Heart left ventricle (tissue), 16 donors: ENCODE measurements around the gene NRM. TPM values are rescaled to one million over a fixed set of nuclear protein-coding genes. Genes with fewer than 3 reads are reported as not detected.

Source experiments
- ATAC-seq, 4 donors: fragments of 200-7000 bp; cut with Tn5 transposase; one replicate each; pipeline ENCODE4 v1.9.1; 2020 to 2022; ENCODE audit warnings: moderate library complexity in 4 of 4, mild to moderate bottlenecking in 3 of 4, moderate number of reproducible peaks in 1 of 4
- DNase-seq, 5 donors: peaks; one replicate each; pipeline ENCODE4 v3.0.0-alpha.2; 2020
- H3K27ac ChIP-seq, 12 donors: fragments of 200-600 bp; sonication (generic) in 4 of 12; one replicate each; pipeline versions ENCODE4 v1.5.0 to v1.8.0; 2016 to 2022; ENCODE audit warnings: mild to moderate bottlenecking in 2 of 12
- H3K27me3 ChIP-seq, 9 donors: fragments of 200-600 bp; sonication (generic) in 2 of 9; one replicate each; pipeline versions ENCODE4 v1.5.1 to v1.8.0; 2016 to 2022; ENCODE audit warnings: mild to moderate bottlenecking in 3 of 9
- H3K36me3 ChIP-seq, 9 donors: fragments of 200-600 bp; sonication (generic) in 2 of 9; one replicate each; pipeline versions ENCODE4 v1.5.0 to v1.8.0; 2018 to 2022; ENCODE audit warnings: mild to moderate bottlenecking in 2 of 9
- H3K4me1 ChIP-seq, 12 donors: fragments of 200-600 bp; sonication (generic) in 4 of 12; one replicate each; pipeline versions ENCODE4 v1.5.0 to v1.8.0; 2016 to 2022; ENCODE audit warnings: mild to moderate bottlenecking in 3 of 12
- H3K4me3 ChIP-seq, 12 donors: fragments of 200-600 bp; sonication (generic) in 4 of 12; one replicate each; pipeline versions ENCODE4 v1.5.0 to v1.8.0; 2017 to 2022; ENCODE audit warnings: mild to moderate bottlenecking in 9 of 12, moderate library complexity in 4 of 12
- H3K9me3 ChIP-seq, 12 donors: fragments of 200-600 bp; sonication (generic) in 4 of 12; one replicate each; pipeline versions ENCODE4 v1.5.0 to v1.8.0; 2016 to 2022; ENCODE audit warnings: mild to moderate bottlenecking in 1 of 12
- POLR2A ChIP-seq, 2 donors: fragments of 450-650 bp; IDR thresholded peaks; one replicate each; pipeline ENCODE4 v1.6.1; 2017; ENCODE audit warnings: antibody characterized with exemption in 2 of 2, mild to moderate bottlenecking in 2 of 2, moderate library complexity in 2 of 2
- WGBS, 4 donors: extraction: QIAGEN DNeasy Blood & Tissue Kit in 2 of 4; methylation state at CpG; one replicate each; pipeline versions ENCODE4 v1.1.5 to v1.1.7; 2013 to 2018; 5-methylcytosine and 5-hydroxymethylcytosine counted together
- intact Hi-C, 10 donors: fragments of 100-400 bp; cut with DNase I; formaldehyde crosslinking; loops; one replicate each; pipeline versions ENCODE4 v1.11.1 to v1.14.2; 2022
- polyA plus RNA-seq, 2 donors: library from polyadenylated mRNA; stranded (reverse); fragments of 200-250 nt; gene quantifications; one replicate each; pipeline ENCODE4 v1.2.3, GENCODE V29; 2013
- total RNA-seq, 9 donors: library from RNA; depleted of rRNA in 2 of 9; stranded (reverse); fragments of >200 nt in 2 of 9; fragmentation: NEBNext Ultra II Directional in 3 of 9; extraction: Animal tissue kit (Norgen Biotek cat#: 25700) in 3 of 9; gene quantifications; one replicate each; pipeline versions ENCODE4 v1.1.0 to v1.2.4, GENCODE V29; 2016 to 2023
- TF ChIP-seq, protein P1 (sequence below), 12 donors: fragments of 200-600 bp; sonication (generic) in 4 of 12; IDR thresholded peaks; one replicate each; pipeline versions ENCODE4 v1.5.0 to v1.8.0; 2018 to 2022; ENCODE audit warnings: antibody characterized with exemption in 12 of 12, mild to moderate bottlenecking in 5 of 12
- donor health status: ischemic (EF 13 %, LVEDD 7.1; RV severe dilation, severe dysfunction).
- donor health status: healthy with polysubstance abuse.
- donor health status: DM: no; HTN: yes; CAD: no.
- donor health status: DM: no; HTN: no; CAD: no.
- donor health status: ischemic (EF 25% LVEDD 6.9; RV normal size, moderate dysfunction).
- donor health status: ischemic (EF 25% LVEDD 5.7; RV mildly dilated, moderate dysfunction).
- donor health status: healthy.
- donor health status: DM: yes; HTN: yes; CAD: no.
- donor health status: ischemic (EF 35%, LVEDD 5.7; RV mildly dilated, moderate dysfunction).
- donor health status: nonischemic (EF 11% LVEDD 7.7; RV severe dilation, severe dysfunction).
- donor health status: DM: yes; HTN: yes; CAD: no.
- donor health status: PGD.
- donor health status: ischemic (EF 29% LVEDD 5.4; RV normal size, mild dysfunction).
- donor health status: nonischemic (EF 23%, LVEDD 6.1; RV moderate dilation, normal function).

The NRM gene
- total and polyA plus RNA-seq, 11 donors, result 2.2 to 9.6 (median 3.9) TPM

GRCh38 chr6:30709101-30709868 lies 18.5 kb upstream of the NRM start:
- no peak overlapping the region for H3K4me3 ChIP-seq
- ATAC-seq (no peak), DNase-seq (no peak)
- 89 to 100% (median 96%) methylated on average over 2 of the region's 2 CpGs for whole genome bisulfite sequencing, 4 donors
- TF ChIP-seq, protein P1, sequence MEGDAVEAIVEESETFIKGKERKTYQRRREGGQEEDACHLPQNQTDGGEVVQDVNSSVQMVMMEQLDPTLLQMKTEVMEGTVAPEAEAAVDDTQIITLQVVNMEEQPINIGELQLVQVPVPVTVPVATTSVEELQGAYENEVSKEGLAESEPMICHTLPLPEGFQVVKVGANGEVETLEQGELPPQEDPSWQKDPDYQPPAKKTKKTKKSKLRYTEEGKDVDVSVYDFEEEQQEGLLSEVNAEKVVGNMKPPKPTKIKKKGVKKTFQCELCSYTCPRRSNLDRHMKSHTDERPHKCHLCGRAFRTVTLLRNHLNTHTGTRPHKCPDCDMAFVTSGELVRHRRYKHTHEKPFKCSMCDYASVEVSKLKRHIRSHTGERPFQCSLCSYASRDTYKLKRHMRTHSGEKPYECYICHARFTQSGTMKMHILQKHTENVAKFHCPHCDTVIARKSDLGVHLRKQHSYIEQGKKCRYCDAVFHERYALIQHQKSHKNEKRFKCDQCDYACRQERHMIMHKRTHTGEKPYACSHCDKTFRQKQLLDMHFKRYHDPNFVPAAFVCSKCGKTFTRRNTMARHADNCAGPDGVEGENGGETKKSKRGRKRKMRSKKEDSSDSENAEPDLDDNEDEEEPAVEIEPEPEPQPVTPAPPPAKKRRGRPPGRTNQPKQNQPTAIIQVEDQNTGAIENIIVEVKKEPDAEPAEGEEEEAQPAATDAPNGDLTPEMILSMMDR (IDR thresholded peaks at IDR 0.05), result no peak
- no peak for TF ChIP-seq POLR2A (IDR thresholded peaks at IDR 0.05)
- no peaks in the 10 kb centered on the region for H3K9me3 ChIP-seq
- H3K4me1 ChIP-seq, result peaks cover 0 to 5% (median 0%) of the 10 kb centered on the region in 12 donors
- peaks cover 0 to 98% (median 74%) of the 10 kb centered on the region in 9 donors for H3K36me3 ChIP-seq
- no peaks in the 10 kb centered on the region for H3K27me3 ChIP-seq
- intact Hi-C loops, result no loop called here
- H3K27ac ChIP-seq, result no peak overlapping the region

DNA sequence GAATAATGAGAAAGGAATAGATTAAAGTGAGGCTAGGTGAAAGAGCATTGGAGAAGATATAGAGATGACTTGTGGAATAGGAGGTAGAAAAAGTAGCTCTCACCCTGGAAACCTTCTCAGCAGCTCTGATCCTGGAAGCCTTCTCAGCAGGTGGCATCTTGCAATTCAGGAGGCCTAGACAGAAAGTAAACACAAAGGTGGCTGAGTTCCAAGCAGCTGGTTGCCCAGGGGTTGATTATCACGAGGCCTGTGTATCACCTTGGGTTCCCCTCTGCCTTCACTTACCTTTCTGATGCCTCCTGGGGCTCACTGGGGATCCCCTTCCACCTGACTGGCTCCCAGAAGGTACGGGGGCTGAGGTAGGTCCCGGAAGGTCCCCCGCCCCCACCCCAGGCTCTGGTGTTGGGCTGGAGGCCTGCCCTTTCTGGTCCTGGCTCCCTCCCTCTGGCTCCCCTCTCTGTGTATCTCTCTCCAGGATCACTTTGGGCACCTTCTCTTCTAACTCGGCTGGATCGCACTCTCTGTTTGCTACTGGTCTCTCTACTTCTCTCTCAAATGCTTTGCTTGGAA lies 16.6 kb upstream of the NRM start:
- intact Hi-C loops, result no loop called here
- TF ChIP-seq, protein P1 (IDR thresholded peaks at IDR 0.05), result no peak
- H3K36me3 ChIP-seq, result peaks cover 0 to 94% (median 61%) of the 10 kb centered on the region in 9 donors
- no peaks in the 10 kb centered on the region for H3K27me3 ChIP-seq
- no peaks in the 10 kb centered on the region for H3K9me3 ChIP-seq
- no peak overlapping the region for H3K4me3 ChIP-seq
- WGBS, 4 donors, result 83 to 87% (median 85%) methylated on average over 6 of the region's 6 CpGs
- H3K27ac ChIP-seq, result no peak overlapping the region
- no peak for DNase-seq
- peaks cover 0 to 5% (median 0%) of the 10 kb centered on the region in 12 donors for H3K4me1 ChIP-seq
- peak in 1 of 4 donors; percentile 9 for ATAC-seq

GRCh38 chr6:30705620-30706019 lies 14.8 kb upstream of the NRM start:
- ATAC-seq (peak; percentile 37 to 84 (median 72)), DNase-seq (no peak)
- TF ChIP-seq POLR2A (IDR thresholded peaks at IDR 0.05), result no peak
- TF ChIP-seq, protein P1 (IDR thresholded peaks at IDR 0.05), result no peak
- WGBS, 4 donors, result 56 to 74% (median 63%) methylated on average over 4 of the region's 4 CpGs
- Histone ChIP-seq H3K9me3 (no peaks in the 10 kb centered on the region), H3K4me1 (peaks cover 0 to 5% (median under 1%) of the 10 kb centered on the region in 12 donors), H3K4me3 (no peak overlapping the region), H3K27me3 (no peaks in the 10 kb centered on the region), H3K27ac (peak overlapping the region in 4 of 12 donors; percentile 9 to 38 (median 35)), H3K36me3 (peaks cover 0 to 91% (median 47%) of the 10 kb centered on the region in 9 donors)
- intact Hi-C loops, result no loop called here

DNA sequence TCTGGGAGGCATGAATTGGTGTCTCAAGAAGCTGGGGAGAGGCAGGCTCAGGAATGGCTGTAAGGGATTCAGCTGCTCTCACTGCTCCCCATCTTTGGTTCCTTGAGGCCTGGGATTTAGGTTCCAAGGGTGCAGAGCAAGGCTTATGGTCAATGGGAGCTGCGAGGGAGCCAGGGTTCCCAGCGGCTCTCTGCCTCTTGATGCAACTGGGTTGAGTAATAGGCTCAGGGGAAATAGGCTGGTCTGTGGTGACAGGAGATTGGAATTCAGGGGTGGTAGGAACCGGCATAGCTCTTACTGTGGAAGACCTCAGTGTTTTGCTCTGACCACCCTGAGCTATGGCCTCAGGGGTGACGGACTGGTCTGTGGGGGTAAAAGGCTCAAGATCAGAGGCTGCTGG lies 13.0 kb upstream of the NRM start:
- H3K9me3 ChIP-seq, result no peaks in the 10 kb centered on the region
- H3K27ac ChIP-seq, result no peak overlapping the region
- H3K4me3 ChIP-seq, result no peak overlapping the region
- H3K27me3 ChIP-seq, result no peaks in the 10 kb centered on the region
- ATAC-seq (no peak), DNase-seq (no peak)
- no peak for TF ChIP-seq POLR2A (IDR thresholded peaks at IDR 0.05)
- intact Hi-C loops, result no loop called here
- H3K36me3 ChIP-seq, result peaks cover 0 to 88% (median 34%) of the 10 kb centered on the region in 9 donors
- 90 to 97% (median 95%) methylated on average over 4 of the region's 4 CpGs for WGBS, 4 donors
- peaks cover 0 to 14% (median 5%) of the 10 kb centered on the region in 12 donors for H3K4me1 ChIP-seq
